ENCODE results near the gene DTX3. TPM values are rescaled to one million over a fixed set of nuclear protein-coding genes. Genes with fewer than 3 reads are reported as not detected.
"Not testable (repeated sequence)": the region's sequence is repeated elsewhere in the genome, so short reads cannot be mapped to it uniquely, and the experiment has no call there.

The DTX3 gene
- total RNA-seq, 3 donors from 2014 or later = 15.9 to 18.6 (median 17.0) TPM

DNA sequence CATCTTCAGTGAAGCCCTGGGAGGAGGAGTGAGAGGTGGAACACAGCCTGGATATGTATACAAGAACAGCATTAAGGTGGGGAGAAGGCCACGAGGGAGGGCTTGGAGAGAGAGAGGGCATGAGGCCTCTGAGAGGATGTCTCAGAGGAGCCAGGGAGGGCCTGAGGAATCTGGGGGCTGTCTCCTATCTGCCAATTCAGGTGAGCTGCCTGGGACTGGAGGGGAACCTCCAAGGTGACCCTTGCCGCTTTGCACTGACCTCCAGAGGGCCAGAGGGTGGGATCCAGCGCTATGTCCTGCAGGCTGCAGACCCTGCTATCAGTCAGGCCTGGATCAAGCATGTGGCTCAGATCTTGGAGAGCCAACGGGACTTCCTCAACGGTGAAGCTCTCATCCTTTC is 11.0 kb downstream of the DTX3 start:
- peaks cover 16% of the 10 kb centered on the region for H3K4me1 Mint-ChIP-seq (ENCODE audit: low read depth)

DNA sequence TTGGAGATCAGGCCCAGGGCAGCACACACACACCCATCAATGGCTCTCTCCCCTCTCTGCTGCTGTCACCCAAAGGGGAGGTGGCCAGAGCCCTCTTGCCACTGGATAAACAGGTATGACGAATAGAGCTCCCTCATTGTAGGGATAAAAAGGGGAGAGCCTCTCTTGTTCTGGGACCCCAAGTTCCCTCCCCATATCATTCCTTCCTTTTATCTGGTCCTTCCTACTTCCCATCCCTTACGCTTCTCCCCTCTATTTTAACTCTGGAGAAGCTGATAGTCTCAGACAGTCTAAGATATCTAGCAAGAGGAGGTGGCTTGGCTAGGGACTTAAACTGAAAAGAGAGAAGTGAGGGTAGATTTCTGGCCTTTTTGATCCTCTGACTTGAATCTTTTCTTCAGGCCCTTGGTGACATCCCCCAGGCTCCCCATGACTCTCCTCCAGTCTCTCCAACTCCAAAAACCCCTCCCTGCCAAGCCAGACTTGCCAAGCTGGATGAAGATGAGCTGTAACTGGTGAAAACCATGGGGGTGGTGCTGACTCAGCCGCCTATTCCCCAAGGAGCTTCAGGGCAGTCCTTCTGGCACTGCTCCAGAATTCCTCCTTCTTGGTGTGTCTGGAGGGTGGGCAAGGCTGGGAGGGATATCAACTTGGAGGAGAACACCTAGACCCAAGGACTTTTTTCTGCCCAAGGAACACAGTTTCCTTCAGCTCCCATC is 11.9 kb downstream of the DTX3 start:
- ATAC-seq = no peak
- Mint-ChIP-seq H3K4me3 (no peak overlapping the region), H3K36me3 (ENCODE audit: insufficient read depth) (no peaks in the 10 kb centered on the region), H3K9me3 (no peaks in the 10 kb centered on the region), H3K27me3 (ENCODE audit: low read depth) (peaks cover 61% of the 10 kb centered on the region), H3K4me1 (ENCODE audit: low read depth) (peaks cover 23% of the 10 kb centered on the region)
- DNase-seq = no peak

More for the DNA sequence above, 11.0 kb downstream of the DTX3 start:
- ATAC-seq (no peak), DNase-seq (no peak)
- Mint-ChIP-seq H3K4me3 (no peak overlapping the region), H3K36me3 (ENCODE audit: insufficient read depth) (no peaks in the 10 kb centered on the region), H3K9me3 (no peaks in the 10 kb centered on the region), H3K27me3 (ENCODE audit: low read depth) (peaks cover 52% of the 10 kb centered on the region)

DNA sequence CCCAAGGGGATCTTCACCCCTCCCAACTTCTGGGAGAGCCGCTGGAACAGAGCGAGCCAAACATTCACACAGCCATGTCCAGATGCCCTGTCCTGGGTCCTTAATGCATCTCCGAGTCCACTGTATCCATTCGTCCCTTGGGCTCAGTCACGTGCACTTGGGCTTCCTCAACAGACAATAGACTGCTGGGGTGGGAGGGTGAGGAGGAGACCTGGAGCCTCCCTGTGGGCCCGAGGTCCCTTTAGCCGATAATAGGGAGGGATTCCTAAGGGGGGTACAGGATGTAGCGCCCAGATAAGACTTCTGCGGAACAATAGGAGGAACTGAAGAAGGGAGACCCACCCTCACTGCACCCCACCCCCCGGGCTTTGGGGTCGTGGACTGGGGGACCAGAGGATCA is 13.3 kb downstream of the DTX3 start:
- Mint-ChIP-seq H3K9me3 (no peaks in the 10 kb centered on the region), H3K4me1 (ENCODE audit: low read depth) (peaks cover 28% of the 10 kb centered on the region), H3K4me3 (no peak overlapping the region), H3K27me3 (ENCODE audit: low read depth) (peaks cover 70% of the 10 kb centered on the region), H3K36me3 (ENCODE audit: insufficient read depth) (no peaks in the 10 kb centered on the region)
- DNase-seq = no peak
- ATAC-seq = no peak

DNA sequence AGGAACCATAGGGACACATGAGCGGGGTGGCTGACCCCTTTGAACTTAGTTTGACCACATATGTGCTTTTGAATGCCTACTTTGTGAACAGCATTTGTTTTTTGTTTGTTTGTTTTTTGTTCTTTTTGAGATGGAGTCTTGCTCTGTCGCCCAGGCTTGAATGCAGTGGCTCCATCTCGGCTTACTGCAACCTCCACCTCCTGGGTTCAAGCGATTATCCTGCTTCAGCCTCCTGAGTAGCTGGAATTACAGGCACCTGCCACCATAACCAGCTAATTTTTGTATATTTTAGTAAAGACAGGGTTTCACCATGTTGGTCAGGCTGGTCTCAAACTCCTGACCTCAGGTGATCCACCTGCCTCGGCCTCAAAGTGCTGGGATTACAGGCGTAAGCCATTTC is 13.8 kb downstream of the DTX3 start:
- not testable (repeated sequence) for H3K4me3 Mint-ChIP-seq; H3K9me3 Mint-ChIP-seq; ATAC-seq; H3K36me3 Mint-ChIP-seq (ENCODE audit: insufficient read depth); DNase-seq
- H3K27me3 Mint-ChIP-seq (ENCODE audit: low read depth) = peaks cover 74% of the 10 kb centered on the region
- H3K4me1 Mint-ChIP-seq (ENCODE audit: low read depth) = peaks cover 28% of the 10 kb centered on the region

DNA sequence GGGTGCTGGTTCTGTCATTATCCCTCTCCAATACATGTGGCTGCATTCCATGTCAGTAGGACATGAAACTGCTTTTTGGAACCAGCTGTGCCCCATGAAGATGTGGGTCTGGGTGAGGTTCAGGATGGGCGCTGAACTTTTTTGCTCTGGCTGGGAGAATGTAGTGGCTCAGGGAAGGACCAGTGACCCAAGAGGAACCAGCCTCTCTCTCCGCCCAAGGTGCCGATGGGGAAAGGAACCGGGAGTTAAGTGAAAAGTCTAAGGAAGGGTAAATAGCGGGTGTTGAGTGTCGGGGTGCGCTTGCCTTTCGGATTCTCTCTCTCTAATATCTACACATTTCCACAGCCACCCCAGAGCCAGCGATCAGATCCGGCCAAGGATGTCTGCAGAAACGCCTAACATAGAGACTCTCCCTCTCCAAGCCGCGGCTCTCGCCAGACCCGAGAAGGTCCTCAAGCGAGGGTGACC is 14.4 kb downstream of the DTX3 start:
- Mint-ChIP-seq H3K27me3 (ENCODE audit: low read depth) (peaks cover 77% of the 10 kb centered on the region), H3K4me1 (ENCODE audit: low read depth) (peaks cover 28% of the 10 kb centered on the region), H3K36me3 (ENCODE audit: insufficient read depth) (no peaks in the 10 kb centered on the region), H3K9me3 (no peaks in the 10 kb centered on the region), H3K4me3 (no peak overlapping the region)
- no peak for DNase-seq
- no peak for ATAC-seq

DNA sequence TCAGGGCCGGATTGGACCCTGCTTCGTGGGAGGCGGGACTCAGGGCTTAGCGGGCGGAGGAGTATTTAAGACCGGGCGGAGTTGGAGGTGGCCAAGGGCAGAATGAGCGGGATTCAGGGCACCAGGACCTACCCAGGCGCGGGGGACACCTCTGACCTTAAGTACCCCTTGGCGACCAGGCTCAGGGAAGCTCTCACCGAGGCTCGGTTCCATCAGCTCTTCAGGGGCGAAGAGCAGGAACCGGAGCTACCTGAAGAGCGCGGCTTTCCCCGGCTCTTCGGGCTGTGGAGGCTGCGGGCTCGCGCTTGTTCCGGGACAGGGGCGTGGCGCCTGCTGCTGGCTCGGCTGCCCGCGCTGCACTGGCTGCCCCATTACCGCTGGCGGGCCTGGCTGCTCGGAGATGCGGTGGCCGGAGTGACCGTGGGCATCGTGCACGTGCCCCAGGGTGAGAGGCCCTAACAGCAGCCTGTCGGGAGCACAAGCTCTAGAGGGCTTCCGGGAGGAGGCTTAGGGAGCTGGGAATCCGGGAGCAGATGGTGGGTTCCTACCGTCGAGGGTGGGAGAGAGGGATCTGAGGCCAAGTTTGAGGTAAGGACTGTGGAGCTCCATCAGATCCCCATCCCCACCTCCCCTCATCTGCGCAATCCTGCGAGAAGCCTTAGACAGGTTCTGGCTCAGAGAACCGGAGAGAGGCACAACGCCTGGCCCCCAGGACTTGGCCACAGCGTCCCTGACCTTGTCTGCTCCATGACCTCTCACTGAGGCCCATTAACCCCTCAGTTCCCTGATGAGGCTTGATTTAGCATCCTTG is 15.0 kb downstream of the DTX3 start:
- ATAC-seq = peak; percentile 34 to 60
- H3K36me3 Mint-ChIP-seq (ENCODE audit: insufficient read depth) = no peaks in the 10 kb centered on the region
- H3K27me3 Mint-ChIP-seq (ENCODE audit: low read depth) = peaks cover 80% of the 10 kb centered on the region
- H3K4me3 Mint-ChIP-seq = no peak overlapping the region
- DNase-seq = no peak
- no peaks in the 10 kb centered on the region for H3K9me3 Mint-ChIP-seq
- H3K4me1 Mint-ChIP-seq (ENCODE audit: low read depth) = peaks cover 26% of the 10 kb centered on the region

DNA sequence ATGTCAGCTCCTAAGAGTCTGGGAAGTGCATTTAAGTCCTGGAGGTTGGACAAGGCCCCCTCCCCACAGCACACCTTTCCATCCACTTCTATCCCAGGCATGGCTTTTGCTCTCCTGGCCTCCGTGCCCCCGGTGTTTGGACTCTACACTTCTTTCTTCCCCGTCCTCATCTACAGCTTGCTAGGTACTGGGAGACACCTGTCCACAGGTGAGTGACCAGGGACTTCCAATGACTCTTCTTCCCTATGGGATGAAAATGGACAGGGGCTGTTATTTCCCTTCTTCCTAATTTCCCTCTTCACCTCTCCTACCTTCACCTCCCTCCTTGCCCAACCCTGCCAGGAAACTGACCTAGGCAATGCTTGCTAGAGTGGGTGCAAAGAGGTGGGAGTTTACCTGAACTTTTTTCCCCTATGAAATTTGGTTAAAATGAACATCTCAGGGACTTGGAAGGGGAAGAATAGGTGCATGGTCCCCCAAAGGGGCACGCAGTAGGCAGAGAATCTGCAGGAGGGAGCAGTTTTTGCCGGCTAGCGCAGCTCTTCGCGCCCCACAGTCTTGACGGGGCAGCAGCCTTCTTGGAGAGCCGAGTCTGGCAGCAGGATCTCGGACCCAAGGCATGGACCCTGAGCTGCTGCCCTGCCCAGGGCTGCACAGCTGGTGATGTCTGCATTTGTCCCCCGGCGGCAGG is 15.8 kb downstream of the DTX3 start:
- peaks cover 88% of the 10 kb centered on the region for H3K27me3 Mint-ChIP-seq (ENCODE audit: low read depth)
- DNase-seq = no peak
- ATAC-seq = no peak
- no peaks in the 10 kb centered on the region for H3K9me3 Mint-ChIP-seq
- peaks cover 26% of the 10 kb centered on the region for H3K4me1 Mint-ChIP-seq (ENCODE audit: low read depth)
- peak overlapping the region; percentile 65 for H3K4me3 Mint-ChIP-seq
- H3K36me3 Mint-ChIP-seq (ENCODE audit: insufficient read depth) = no peaks in the 10 kb centered on the region

DNA sequence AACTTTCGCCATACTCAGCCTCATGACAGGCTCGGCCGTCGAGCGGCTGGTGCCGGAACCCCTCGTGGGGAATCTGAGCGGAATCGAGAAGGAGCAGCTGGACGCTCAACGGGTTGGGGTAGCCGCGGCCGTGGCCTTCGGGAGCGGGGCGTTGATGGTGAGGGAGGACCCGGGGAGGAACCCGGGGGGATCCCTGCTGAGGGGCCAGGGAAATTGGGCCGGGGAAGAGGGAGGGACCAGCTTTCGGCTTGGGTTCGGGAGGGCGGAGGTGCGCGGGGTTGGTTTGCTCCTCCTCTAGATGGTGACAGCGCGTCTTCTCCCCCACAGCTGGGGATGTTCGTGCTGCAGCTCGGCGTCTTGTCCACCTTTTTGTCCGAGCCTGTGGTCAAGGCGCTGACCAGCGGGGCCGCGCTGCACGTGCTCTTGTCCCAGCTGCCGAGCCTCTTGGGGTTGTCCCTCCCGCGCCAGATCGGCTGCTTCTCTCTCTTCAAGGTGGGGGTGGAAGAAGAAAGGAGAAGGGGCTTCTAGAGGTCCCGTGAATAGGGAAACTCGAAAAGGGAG is 16.4 kb downstream of the DTX3 start:
- DNase-seq = no peak
- Mint-ChIP-seq H3K4me1 (ENCODE audit: low read depth) (peaks cover 26% of the 10 kb centered on the region), H3K9me3 (no peaks in the 10 kb centered on the region), H3K36me3 (ENCODE audit: insufficient read depth) (no peaks in the 10 kb centered on the region), H3K27me3 (ENCODE audit: low read depth) (peaks cover 90% of the 10 kb centered on the region), H3K4me3 (peak overlapping the region; percentile 65)
- peak; percentile 47 to 48 for ATAC-seq

- Mint-ChIP-seq H3K27me3 (ENCODE audit: low read depth) (peaks cover 95% of the 10 kb centered on the region), H3K4me3 (peak overlapping the region; percentile 65), H3K9me3 (no peaks in the 10 kb centered on the region), H3K36me3 (ENCODE audit: insufficient read depth) (no peaks in the 10 kb centered on the region), H3K4me1 (ENCODE audit: low read depth) (peaks cover 26% of the 10 kb centered on the region)
- DNase-seq = peak; percentile 56
- peak; percentile 78 for ATAC-seq
These were observed 17.1 kb downstream of the DTX3 start for GRCh38 chr12:57621497-57622292.

DNA sequence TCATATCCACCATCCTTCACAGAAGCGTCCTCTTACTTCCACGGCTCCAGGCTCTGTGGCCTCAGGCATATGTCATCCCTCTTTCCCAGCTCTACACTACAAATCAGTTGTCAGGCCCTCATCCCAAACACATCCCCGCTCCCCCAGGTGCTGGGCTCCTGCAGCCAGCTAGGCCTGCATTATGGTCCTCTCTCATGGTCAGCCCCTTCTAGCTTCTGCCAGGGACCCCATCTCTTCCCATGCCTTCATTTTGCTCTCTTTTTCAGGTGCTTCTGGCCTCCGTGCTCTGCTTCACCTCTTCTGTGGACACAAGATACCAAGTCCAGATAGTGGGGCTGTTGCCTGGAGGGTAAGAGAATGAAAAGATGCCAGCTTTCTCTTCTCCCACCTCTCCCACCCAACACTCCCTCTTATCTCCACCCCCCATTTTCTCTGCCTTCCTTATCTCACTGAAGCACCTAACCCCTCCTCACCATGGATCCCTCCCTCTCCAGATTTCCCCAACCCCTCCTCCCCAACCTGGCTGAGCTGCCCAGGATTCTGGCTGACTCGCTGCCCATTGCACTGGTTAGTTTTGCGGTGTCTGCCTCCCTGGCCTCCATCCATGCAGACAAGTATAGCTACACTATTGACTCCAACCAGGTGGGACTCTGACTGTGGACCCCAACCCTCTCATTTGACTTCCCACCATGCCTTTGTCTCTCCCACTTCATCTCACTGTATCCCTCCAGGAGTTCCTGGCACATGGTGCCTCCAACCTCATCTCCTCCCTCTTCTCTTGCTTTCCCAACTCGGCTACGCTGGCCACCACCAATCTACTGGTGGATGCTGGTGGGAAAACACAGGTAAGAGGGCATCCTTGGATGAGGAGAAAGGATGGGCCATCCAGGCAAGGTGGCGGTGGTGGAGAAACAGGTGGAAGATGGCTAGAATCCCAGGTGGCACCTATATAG is 17.9 kb downstream of the DTX3 start:
- Mint-ChIP-seq H3K4me1 (ENCODE audit: low read depth) (peaks cover 28% of the 10 kb centered on the region), H3K36me3 (ENCODE audit: insufficient read depth) (no peaks in the 10 kb centered on the region), H3K27me3 (ENCODE audit: low read depth) (peaks cover 97% of the 10 kb centered on the region), H3K4me3 (peak overlapping the region; percentile 65), H3K9me3 (no peaks in the 10 kb centered on the region)
- ATAC-seq (no peak), DNase-seq (no peak)

DNA sequence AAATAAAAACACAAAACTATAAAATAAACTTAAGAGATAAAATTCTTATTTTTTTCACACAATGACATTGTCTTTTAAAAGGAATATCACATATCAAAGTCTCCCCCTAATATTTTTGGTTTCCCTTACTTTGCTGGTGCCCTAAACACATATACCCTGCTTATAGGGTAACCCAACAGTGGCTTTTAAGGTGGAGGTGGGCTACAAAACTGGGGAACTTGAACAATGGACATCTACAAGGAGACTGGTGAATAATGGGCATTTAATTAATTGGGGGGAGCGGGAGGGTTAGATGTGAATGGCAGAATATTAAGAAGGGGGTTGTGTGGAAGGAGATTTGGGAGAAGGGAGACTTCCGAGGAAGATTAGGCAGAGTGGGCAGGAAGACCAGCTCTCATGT is 18.8 kb downstream of the DTX3 start:
- Mint-ChIP-seq H3K36me3 (ENCODE audit: insufficient read depth) (no peaks in the 10 kb centered on the region), H3K4me1 (ENCODE audit: low read depth) (peaks cover 29% of the 10 kb centered on the region), H3K4me3 (no peak overlapping the region), H3K27me3 (ENCODE audit: low read depth) (peaks cover 97% of the 10 kb centered on the region), H3K9me3 (no peaks in the 10 kb centered on the region)
- ATAC-seq (no peak), DNase-seq (no peak)

DNA sequence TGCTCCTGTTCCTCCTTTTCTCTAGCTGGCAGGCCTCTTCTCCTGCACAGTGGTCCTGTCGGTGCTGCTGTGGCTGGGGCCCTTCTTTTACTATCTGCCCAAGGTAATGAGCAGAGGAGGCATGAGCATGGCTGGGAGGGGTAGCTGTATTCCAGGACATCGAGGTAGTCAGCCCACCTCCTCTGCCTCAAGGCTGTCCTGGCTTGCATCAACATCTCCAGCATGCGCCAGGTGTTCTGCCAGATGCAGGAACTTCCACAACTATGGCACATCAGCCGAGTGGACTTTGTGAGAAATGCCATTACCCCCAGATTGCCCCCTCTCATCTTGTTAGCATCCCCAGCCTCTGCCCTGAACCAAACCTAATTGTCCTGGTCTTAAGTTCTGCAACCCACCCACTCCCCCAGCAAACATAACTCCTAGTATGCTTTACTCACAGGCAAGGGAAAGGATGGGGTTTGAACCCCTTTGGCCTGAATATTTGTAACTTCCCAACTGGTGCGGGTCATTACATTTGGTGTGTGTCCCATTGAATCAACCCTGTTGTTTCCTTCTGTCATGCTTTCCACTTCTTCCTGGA is 19.3 kb downstream of the DTX3 start:
- Mint-ChIP-seq H3K4me1 (ENCODE audit: low read depth) (peaks cover 28% of the 10 kb centered on the region), H3K4me3 (no peak overlapping the region), H3K9me3 (no peaks in the 10 kb centered on the region), H3K36me3 (ENCODE audit: insufficient read depth) (no peaks in the 10 kb centered on the region), H3K27me3 (ENCODE audit: low read depth) (peaks cover 98% of the 10 kb centered on the region)
- no peak for DNase-seq
- no peak for ATAC-seq
